ENCODE data around the gene ABHD8. TPM values are rescaled to one million over a fixed set of nuclear protein-coding genes. Genes with fewer than 3 reads are reported as not detected.

Gene ABHD8
- total and polyA plus RNA-seq, 2 donors from 2014 or later, result 9.6 to 20.0 TPM

- TF ChIP-seq CTCF (IDR thresholded peaks at IDR 0.05; ENCODE audit: borderline replicate concordance, extremely low read depth, insufficient read depth), result no peak
- intact Hi-C loops (cut with DNase I), result no loop called here
- H3K36me3 ChIP-seq (ENCODE audit: control insufficient read depth in 2 of 3, insufficient read depth in 3 of 3, low read length in 3 of 3), result peaks cover 0 to 5% (median 0%) of the 10 kb centered on the region in 3 donors
- no peak overlapping the region for H3K9ac ChIP-seq (ENCODE audit: low read length in 3 of 3)
- no peak overlapping the region for H3K4me3 ChIP-seq (ENCODE audit: low read length in 3 of 3)
- no peaks in the 10 kb centered on the region for H3K4me1 ChIP-seq (ENCODE audit: control insufficient read depth in 2 of 3, insufficient read depth in 2 of 3, low read depth in 1 of 3, low read length in 3 of 3)
- FAIRE-seq, result no peak
- DNase-seq, result no peak
- no peak overlapping the region for H3K27ac ChIP-seq (ENCODE audit: low read depth in 2 of 2, low read length in 2 of 2)
- H3K9me3 ChIP-seq (ENCODE audit: control insufficient read depth in 2 of 3, insufficient read depth in 1 of 3, low read length in 3 of 3), result no peaks in the 10 kb centered on the region
- H3K27me3 ChIP-seq (ENCODE audit: control insufficient read depth, insufficient read depth, low read length), result no peaks in the 10 kb centered on the region
Measured at GRCh38 chr19:17321655-17322489, 18.6 kb upstream of the ABHD8 start.

DNA sequence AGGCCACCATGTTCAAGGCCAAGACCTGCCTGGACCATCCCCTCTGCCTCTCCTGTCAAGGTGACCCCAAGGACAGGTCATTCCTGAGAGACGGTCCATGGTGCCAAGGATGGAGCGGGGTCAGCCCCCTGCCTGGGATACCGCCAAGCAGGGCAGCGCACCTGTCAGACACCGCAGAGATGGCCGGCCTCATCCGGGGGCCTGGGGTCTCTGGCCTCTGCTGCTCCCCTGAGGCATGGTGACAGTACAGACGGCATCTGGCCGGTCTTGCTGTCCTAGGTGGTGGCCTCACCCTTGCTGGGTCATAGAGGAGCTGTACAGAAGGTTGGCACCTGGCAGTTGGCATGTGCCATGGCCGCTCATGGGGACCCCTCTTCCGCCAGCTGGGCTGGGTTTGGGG lies 17.2 kb upstream of the ABHD8 start:
- intact Hi-C loops (cut with DNase I), result no loop called here
- Histone ChIP-seq H3K4me3 (ENCODE audit: low read length in 3 of 3) (no peak overlapping the region), H3K4me1 (ENCODE audit: control insufficient read depth in 2 of 3, insufficient read depth in 2 of 3, low read depth in 1 of 3, low read length in 3 of 3) (no peaks in the 10 kb centered on the region), H3K9me3 (ENCODE audit: control insufficient read depth in 2 of 3, insufficient read depth in 1 of 3, low read length in 3 of 3) (no peaks in the 10 kb centered on the region), H3K9ac (ENCODE audit: low read length in 3 of 3) (no peak overlapping the region), H3K27ac (ENCODE audit: low read depth in 2 of 2, low read length in 2 of 2) (no peak overlapping the region), H3K27me3 (ENCODE audit: control insufficient read depth, insufficient read depth, low read length) (no peaks in the 10 kb centered on the region), H3K36me3 (ENCODE audit: control insufficient read depth in 2 of 3, insufficient read depth in 3 of 3, low read length in 3 of 3) (peaks cover 0 to 7% (median 6%) of the 10 kb centered on the region in 3 donors)
- FAIRE-seq, result no peak
- TF ChIP-seq CTCF (IDR thresholded peaks at IDR 0.05; ENCODE audit: borderline replicate concordance, extremely low read depth, insufficient read depth), result no peak
- DNase-seq, result no peak

GRCh38 chr19:17319473-17320238 lies 16.4 kb upstream of the ABHD8 start:
- TF ChIP-seq CTCF (IDR thresholded peaks at IDR 0.05; ENCODE audit: borderline replicate concordance, extremely low read depth, insufficient read depth), result no peak
- intact Hi-C loops (cut with DNase I), result no loop called here
- no peaks in the 10 kb centered on the region for H3K27me3 ChIP-seq (ENCODE audit: control insufficient read depth, insufficient read depth, low read length)
- H3K27ac ChIP-seq (ENCODE audit: low read depth in 2 of 2, low read length in 2 of 2), result no peak overlapping the region
- H3K9me3 ChIP-seq (ENCODE audit: control insufficient read depth in 2 of 3, insufficient read depth in 1 of 3, low read length in 3 of 3), result no peaks in the 10 kb centered on the region
- H3K4me3 ChIP-seq (ENCODE audit: low read length in 3 of 3), result no peak overlapping the region
- FAIRE-seq (no peak), DNase-seq (no peak)
- no peak overlapping the region for H3K9ac ChIP-seq (ENCODE audit: low read length in 3 of 3)
- H3K4me1 ChIP-seq (ENCODE audit: control insufficient read depth in 2 of 3, insufficient read depth in 2 of 3, low read depth in 1 of 3, low read length in 3 of 3), result no peaks in the 10 kb centered on the region
- H3K36me3 ChIP-seq (ENCODE audit: control insufficient read depth in 2 of 3, insufficient read depth in 3 of 3, low read length in 3 of 3), result peaks cover 0 to 9% (median 7%) of the 10 kb centered on the region in 3 donors

All from kidney (tissue), 14 donors.